H1 (cell line): Measurements from ENCODE around the gene IGLON5. TPM values are rescaled to one million over a fixed set of nuclear protein-coding genes. Genes with fewer than 3 reads are reported as not detected.

Source experiments
- CTCF ChIA-PET: fragments of 300-600 bp; sonication (Branson Sonifier 250); formaldehyde crosslinking; loops from one replicate; lab custom pipeline; 2021; ENCODE audit not compliant: partially characterized antibody; lab: Charles Lee
- POLR2A ChIA-PET: fragments of 300-600 bp; sonication (Branson Sonifier 250); formaldehyde crosslinking; loops from one replicate; lab custom pipeline; 2021; ENCODE audit warnings: inconsistent platforms; ENCODE audit not compliant: partially characterized antibody; lab: Charles Lee
- DNase-seq, 2 experiments: peaks; one replicate each; pipeline versions ENCODE4 v3.0.0 to v3.0.0-alpha.2; 2010 to 2022; ENCODE audit warnings: low spot score in 2 of 2, low read depth in 1 of 2, mixed read lengths in 1 of 2
- FAIRE-seq: peaks from 2 replicates; lab custom pipeline; 2011; peaks lifted over from hg19 to GRCh38; lab: Jason Lieb, UNC
- H2AFZ ChIP-seq: 2 replicates; pipeline ENCODE4 v1.8.1; 2012; ENCODE audit warnings: low read length, inconsistent platforms
- H2AK5ac ChIP-seq: 2 replicates; pipeline ENCODE4 v1.6.1; 2013; ENCODE audit warnings: low read depth, low read length
- H2BK120ac ChIP-seq: replicated peaks from 2 replicates; pipeline ENCODE3; 2013; ENCODE audit warnings: low read depth, low read length, inconsistent platforms
- H2BK12ac ChIP-seq: 2 replicates; pipeline ENCODE4 v1.6.1; 2013; ENCODE audit warnings: low read depth, low read length
- H2BK15ac ChIP-seq: 2 replicates; pipeline ENCODE4 v1.6.1; 2013; ENCODE audit warnings: low read length
- H2BK20ac ChIP-seq: 2 replicates; pipeline ENCODE4 v1.6.1; 2013; ENCODE audit warnings: low read length
- H2BK5ac ChIP-seq: 2 replicates; pipeline ENCODE4 v1.6.1; 2013; ENCODE audit warnings: low read depth, low read length
- H3K14ac ChIP-seq: 2 replicates; pipeline ENCODE4 v1.6.1; 2013; ENCODE audit warnings: inconsistent platforms; ENCODE audit not compliant: insufficient read length
- H3K18ac ChIP-seq: 2 replicates; pipeline ENCODE4 v1.6.1; 2013; ENCODE audit warnings: low read length; ENCODE audit errors: extremely low read depth
- H3K23ac ChIP-seq: 2 replicates; pipeline ENCODE4 v1.6.1; 2013; ENCODE audit warnings: inconsistent platforms; ENCODE audit not compliant: insufficient read length
- H3K23me2 ChIP-seq: 2 replicates; pipeline ENCODE4 v1.6.1; 2013; ENCODE audit warnings: low read depth, low read length
- H3K27ac ChIP-seq: 2 replicates; pipeline ENCODE4 v1.6.1; 2011; ENCODE audit warnings: low read depth, low read length, inconsistent platforms
- H3K27me3 ChIP-seq, 4 experiments: replicated peaks in 1 of 4; 1 replicate in 1 of 4; 2 replicates in 3 of 4; pipeline versions ENCODE4 v1.6.1 to v1.8.1; 2011 to 2013; ENCODE audit warnings: low read length in 3 of 4, mild to moderate bottlenecking in 3 of 4, inconsistent platforms in 2 of 4, mixed read lengths in 2 of 4, moderate library complexity in 1 of 4; ENCODE audit not compliant: control insufficient read depth in 3 of 4, insufficient read depth in 3 of 4; ENCODE audit errors: extremely low read depth in 1 of 4
- H3K36me3 ChIP-seq, 4 experiments: 2 replicates each; pipeline versions ENCODE4 v1.6.1 to v1.8.1; 2011 to 2013; ENCODE audit warnings: mild to moderate bottlenecking in 4 of 4, low read length in 3 of 4, moderate library complexity in 2 of 4, control low read depth in 1 of 4, inconsistent platforms in 1 of 4; ENCODE audit not compliant: insufficient read depth in 4 of 4, control insufficient read depth in 2 of 4
- H3K4ac ChIP-seq: replicated peaks from 2 replicates; pipeline ENCODE3; 2013; ENCODE audit warnings: low read length, low read depth, mixed read lengths, inconsistent platforms; ENCODE audit not compliant: insufficient read length
- H3K4me1 ChIP-seq, 4 experiments: replicated peaks in 1 of 4; 1 replicate in 1 of 4; 2 replicates in 3 of 4; pipeline versions ENCODE4 v1.6.1 to v1.8.1; 2011 to 2013; ENCODE audit warnings: low read length in 3 of 4, inconsistent platforms in 2 of 4, mixed read lengths in 1 of 4; ENCODE audit not compliant: insufficient read depth in 4 of 4, control insufficient read depth in 3 of 4
- H3K4me2 ChIP-seq, 2 experiments: 2 replicates each; pipeline versions ENCODE4 v1.6.1 to v1.8.1; 2011 to 2013; ENCODE audit warnings: low read depth in 2 of 2, low read length in 2 of 2, control low read depth in 1 of 2, inconsistent platforms in 1 of 2, mild to moderate bottlenecking in 1 of 2; ENCODE audit not compliant: insufficient read depth in 1 of 2
- H3K4me3 ChIP-seq, 4 experiments: fragments of 200-600, 300-600 bp in 1 of 4; sonication (generic), shearing (Covaris generic), sonication (Bioruptor Twin) in 1 of 4; 2 replicates each; pipeline versions ENCODE4 v1.5.1 to v1.8.1; 2011 to 2016; ENCODE audit warnings: low read length in 4 of 4, low read depth in 3 of 4, control low read depth in 2 of 4, inconsistent platforms in 2 of 4, mild to moderate bottlenecking in 2 of 4, mixed read lengths in 1 of 4, moderate library complexity in 1 of 4; ENCODE audit not compliant: insufficient read depth in 2 of 4; ENCODE audit errors: extremely low read depth in 1 of 4
- H3K56ac ChIP-seq: replicated peaks from 2 replicates; pipeline ENCODE3; 2013; ENCODE audit warnings: low read depth, mild to moderate bottlenecking, mixed read lengths, low read length, inconsistent platforms; ENCODE audit not compliant: insufficient read length
- H3K79me1 ChIP-seq: 2 replicates; pipeline ENCODE4 v1.6.1; 2013; ENCODE audit warnings: low read depth, low read length, control low read depth
- H3K79me2 ChIP-seq, 2 experiments: 2 replicates each; pipeline versions ENCODE4 v1.6.1 to v1.8.1; 2012 to 2013; ENCODE audit warnings: low read length in 2 of 2, mild to moderate bottlenecking in 2 of 2, inconsistent platforms in 1 of 2; ENCODE audit not compliant: insufficient read depth in 2 of 2, control insufficient read depth in 1 of 2
- H3K9ac ChIP-seq, 4 experiments: replicated peaks in 1 of 4; 1 replicate in 1 of 4; 2 replicates in 3 of 4; pipeline versions ENCODE4 v1.6.1 to v1.8.1; 2011 to 2013; ENCODE audit warnings: low read depth in 3 of 4, low read length in 3 of 4, control low read depth in 2 of 4, mild to moderate bottlenecking in 2 of 4, moderate library complexity in 2 of 4, inconsistent platforms in 1 of 4; ENCODE audit errors: extremely low read depth in 1 of 4
- H3K9me3 ChIP-seq, 2 experiments: 2 replicates each; pipeline versions ENCODE4 v1.6.1 to v1.8.1; 2012 to 2013; ENCODE audit warnings: mild to moderate bottlenecking in 2 of 2, moderate library complexity in 2 of 2, control low read depth in 1 of 2, inconsistent platforms in 1 of 2, low read depth in 1 of 2, low read length in 1 of 2, mixed read lengths in 1 of 2; ENCODE audit not compliant: insufficient read depth in 2 of 2
- H4K20me1 ChIP-seq, 2 experiments: replicated peaks in 1 of 2; 2 replicates each; pipeline versions ENCODE3 to v1.8.1; 2011 to 2013; ENCODE audit warnings: inconsistent platforms in 2 of 2, low read length in 2 of 2, mild to moderate bottlenecking in 1 of 2; ENCODE audit not compliant: insufficient read depth in 2 of 2, control insufficient read depth in 1 of 2
- H4K5ac ChIP-seq: 2 replicates; pipeline ENCODE4 v1.6.1; 2013; ENCODE audit warnings: low read length, low read depth, mixed read lengths, inconsistent platforms; ENCODE audit not compliant: insufficient read length
- H4K8ac ChIP-seq: 2 replicates; pipeline ENCODE4 v1.8.0; 2013; ENCODE audit warnings: mild to moderate bottlenecking, moderate library complexity, low read length, inconsistent platforms; ENCODE audit not compliant: insufficient read depth; ENCODE audit errors: extremely low read depth
- H4K91ac ChIP-seq: replicated peaks from 2 replicates; pipeline ENCODE3; 2013; ENCODE audit warnings: low read length, mixed read lengths, inconsistent platforms; ENCODE audit not compliant: insufficient read length
- CBX8 ChIP-seq: fragments of 300-800, 300-1000 bp; sonication (generic); IDR thresholded peaks from 2 replicates; pipeline ENCODE4 v1.7.1; 2016; ENCODE audit warnings: low read depth, low read length, borderline replicate concordance
- CREB1 ChIP-seq: IDR thresholded peaks from 2 replicates; pipeline ENCODE4 v1.6.1; 2012; ENCODE audit warnings: inconsistent platforms
- FOSL1 ChIP-seq: IDR thresholded peaks from 2 replicates; pipeline ENCODE4 v1.6.1; 2011; ENCODE audit warnings: mild to moderate bottlenecking, low read depth, low read length, moderate library complexity; ENCODE audit not compliant: insufficient read depth
- HDAC6 ChIP-seq: IDR thresholded peaks from one replicate; pipeline ENCODE4 v1.7.1; 2012; ENCODE audit warnings: low read depth, mild to moderate bottlenecking, inconsistent platforms, low read length, moderate library complexity
- POLR2A ChIP-seq, 2 experiments: IDR thresholded peaks; 1 replicate in 1 of 2; 2 replicates in 1 of 2; pipeline ENCODE4 v1.6.1; 2011; ENCODE audit warnings: low read depth in 2 of 2, low read length in 2 of 2, mild to moderate bottlenecking in 2 of 2; ENCODE audit errors: control extremely low read depth in 1 of 2
- SIN3A ChIP-seq, 2 experiments: IDR thresholded peaks in 1 of 2; conservative IDR thresholded peaks in 1 of 2; 2 replicates each; pipeline ENCODE4 v1.6.1; 2011 to 2012; ENCODE audit warnings: low read length in 2 of 2, improper control_type of control experiment in 1 of 2, low read depth in 1 of 2, mild to moderate bottlenecking in 1 of 2
- SIRT6 ChIP-seq: IDR thresholded peaks from one replicate; pipeline ENCODE4 v1.7.1; 2012; ENCODE audit warnings: low read length, inconsistent platforms
- SIX5 ChIP-seq: IDR thresholded peaks from 2 replicates; pipeline ENCODE4 v1.6.1; 2011; ENCODE audit warnings: mild to moderate bottlenecking, low read depth, low read length
- TAF7 ChIP-seq: optimal IDR thresholded peaks from 2 replicates; pipeline ENCODE3; 2011; ENCODE audit warnings: low read depth, mild to moderate bottlenecking, inconsistent platforms, low read length, moderate library complexity, borderline replicate concordance
- YY1 ChIP-seq: IDR thresholded peaks from 2 replicates; pipeline ENCODE4 v1.6.1; 2011; ENCODE audit warnings: low read depth, mild to moderate bottlenecking, low read length
- WGBS, 2 experiments: shearing (Covaris generic) in 1 of 2; methylation state at CpG; one replicate each; pipeline versions ENCODE4 v1.1.6 to v1.1.7; 2013 to 2015; ENCODE audit warnings: low lambda C conversion rate in 2 of 2, mixed read lengths in 2 of 2, inconsistent platforms in 1 of 2, low coverage in 1 of 2, missing lambda C conversion rate in 1 of 2; ENCODE audit not compliant: insufficient replicate concordance in 2 of 2, insufficient coverage in 1 of 2, insufficient read length in 1 of 2; ENCODE audit errors: extremely low coverage in 1 of 2, missing lambda C conversion rate in 1 of 2; 5-methylcytosine and 5-hydroxymethylcytosine counted together
- polyA plus RNA-seq, 7 experiments: library from polyadenylated mRNA; depleted of rRNA in 3 of 7; stranded (reverse) in 5 of 7; unstranded in 2 of 7; fragments of >200 nt in 5 of 7; fragments of 200-250 nt in 2 of 7; gene quantifications; 1 replicate in 5 of 7; 2 replicates in 1 of 7; 4 replicates in 1 of 7; pipeline versions ENCODE4 v1.2.1 to v1.2.3, GENCODE V29; 2011 to 2013; ENCODE audit warnings: missing spikeins in 2 of 7, mixed read lengths in 2 of 7
- total RNA-seq: library from RNA; stranded (reverse); fragmentation: NEBNext Ultra II Directional; extraction: Animal tissue kit (Norgen Biotek cat#: 25700); gene quantifications from 2 replicates; pipeline ENCODE4 v1.2.1, GENCODE V29; 2021

IGLON5 gene
- total and polyA plus RNA-seq, 2 of the 8 experiments (the other 6 are each of a cell fraction or from before 2014, with no cell fraction given) = 31.8 to 34.6 TPM

GRCh38 chr19:51361239-51361638 lies 49.8 kb downstream of the IGLON5 start:
- Histone ChIP-seq H2AFZ (no peak overlapping the region), H3K4ac (no peak overlapping the region), H3K23ac (no peak overlapping the region), H4K91ac (no peak overlapping the region), H2BK12ac (no peak overlapping the region), H3K18ac (no peak overlapping the region), H3K4me3 (no peak overlapping the region), H3K36me3 (no peaks in the 10 kb centered on the region), H3K9me3 (no peaks in the 10 kb centered on the region), H2BK15ac (no peak overlapping the region), H4K5ac (no peak overlapping the region), H2BK120ac (no peak overlapping the region), H4K20me1 (no peaks in the 10 kb centered on the region), H3K14ac (no peak overlapping the region), H3K4me1 (peaks cover 0 to 9% (median 4%) of the 10 kb centered on the region in 4 experiments), H2BK20ac (no peak overlapping the region), H3K4me2 (no peak overlapping the region), H3K79me1 (no peaks in the 10 kb centered on the region), H4K8ac (no peak overlapping the region), H3K9ac (no peak overlapping the region), H2AK5ac (no peak overlapping the region), H2BK5ac (no peak overlapping the region), H3K27ac (no peak overlapping the region), H3K79me2 (no peaks in the 10 kb centered on the region), H3K23me2 (peaks cover 4% of the 10 kb centered on the region), H3K27me3 (no peaks in the 10 kb centered on the region), H3K56ac (no peak overlapping the region)
- WGBS, 2 experiments = 87% methylated on average over 13 of the region's 13 CpGs; no CpG with 5 or more reads in 1 of the 2 experiments
- CTCF ChIA-PET = no interaction called here
- no peak for FAIRE-seq
- DNase-seq = no peak
- POLR2A ChIA-PET = no interaction called here
- TF ChIP-seq SIN3A (conservative IDR thresholded peaks at IDR 0.05 in 1 of 2, IDR thresholded peaks at IDR 0.05 in 1 of 2; ENCODE audit: low read depth in 1 of 2, low read length in 2 of 2) (no peak), TAF7 (no peak), POLR2A (IDR thresholded peaks at IDR 0.05; ENCODE audit: control extremely low read depth in 1 of 2, low read depth in 2 of 2, low read length in 2 of 2) (no peak), YY1 (no peak), SIRT6 (no peak), HDAC6 (no peak), SIX5 (no peak), CREB1 (no peak), CBX8 (no peak), FOSL1 (no peak)
